Adipose tissue (tissue), 3 donors: Measurements from ENCODE around the gene ZBTB4. TPM values are rescaled to one million over a fixed set of nuclear protein-coding genes. Genes with fewer than 3 reads are reported as not detected.

Experiments used
- H3K27ac ChIP-seq: one replicate; pipeline ENCODE4 v1.5.1; 2013; ENCODE audit warnings: low read depth, low read length
- WGBS, 3 donors: extraction: QIAGEN DNeasy Blood & Tissue Kit; methylation state at CpG; one replicate each; pipeline ENCODE4 v1.1.7; 2013; 5-methylcytosine and 5-hydroxymethylcytosine counted together
- polyA plus RNA-seq, 3 donors: library from polyadenylated mRNA; stranded (reverse); fragments of 200-250 nt; gene quantifications; one replicate each; pipeline ENCODE4 v1.2.3, GENCODE V29; 2013
- donor health status: healthy with polysubstance abuse.
- donor health status: Bipolar disorder and iron deficiency.
- donor health status: healthy.

The ZBTB4 gene
- polyA plus RNA-seq, 3 donors, result 17.4 to 45.0 (median 32.9) TPM

DNA sequence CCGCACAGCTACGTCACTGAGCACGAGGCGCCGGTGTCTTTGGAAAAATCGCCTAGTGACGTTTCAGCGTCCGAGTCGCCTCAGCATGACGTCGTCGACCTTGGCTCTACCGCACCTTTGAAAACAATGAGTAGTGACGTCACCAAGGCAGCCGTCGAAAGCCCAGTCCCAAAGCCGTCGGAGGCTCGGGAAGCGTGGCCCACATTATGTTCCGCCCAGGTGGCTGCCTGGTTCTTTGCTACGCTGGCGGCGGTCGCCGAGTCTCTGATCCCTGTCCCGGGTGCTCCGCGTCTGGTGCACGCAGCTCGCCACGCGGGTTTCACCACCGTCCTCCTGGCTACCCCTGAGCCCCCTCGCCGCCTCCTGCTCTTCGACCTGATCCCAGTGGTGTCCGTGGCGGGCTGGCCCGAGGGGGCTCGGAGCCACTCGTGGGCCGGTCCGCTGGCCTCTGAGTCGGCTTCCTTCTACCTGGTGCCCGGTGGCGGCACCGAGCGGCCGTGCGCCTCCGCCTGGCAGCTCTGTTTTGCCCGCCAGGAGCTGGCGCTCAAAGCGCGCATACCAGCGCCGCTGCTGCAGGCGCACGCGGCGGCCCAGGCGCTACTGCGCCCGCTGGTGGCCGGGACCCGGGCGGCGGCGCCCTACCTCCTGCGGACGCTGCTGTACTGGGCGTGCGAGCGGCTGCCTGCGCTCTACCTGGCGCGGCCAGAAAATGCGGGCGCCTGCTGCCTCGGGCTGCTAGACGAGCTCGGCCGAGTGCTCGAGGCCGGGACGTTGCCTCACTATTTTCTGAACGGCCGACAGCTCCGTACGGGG, 42.7 kb downstream of the ZBTB4 start:
- WGBS, 3 donors, result 4 to 9% (median 9%) methylated on average over 74 to 92 of the region's 92 CpGs
- no peak overlapping the region for H3K27ac ChIP-seq

- 8 to 10% (median 9%) methylated on average over 48 to 49 of the region's 49 CpGs for WGBS, 3 donors
- no peak overlapping the region for H3K27ac ChIP-seq
Observed at GRCh38 chr17:7435676-7436555, 43.5 kb downstream of the ZBTB4 start.

DNA sequence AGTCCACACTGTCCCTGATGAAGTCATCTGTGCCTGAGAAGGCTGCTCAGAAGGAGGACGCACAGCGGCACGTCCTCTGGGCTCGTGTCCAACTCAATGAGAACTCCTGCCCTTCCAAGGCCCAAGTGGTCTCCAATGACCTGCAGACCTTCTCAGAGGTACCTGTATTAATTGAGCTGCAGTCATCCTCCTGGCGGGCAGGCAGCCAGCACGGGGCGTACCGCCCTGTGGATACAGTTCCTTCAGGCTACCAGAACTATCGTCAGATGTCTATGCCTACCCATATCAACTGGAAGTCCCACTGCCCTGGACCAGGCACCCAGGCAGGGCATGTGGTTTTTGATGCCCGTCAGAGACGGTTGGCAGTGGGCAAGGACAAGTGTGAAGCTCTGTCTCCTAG, 47.1 kb downstream of the ZBTB4 start:
- WGBS, 3 donors, result 90 to 94% (median 91%) methylated on average over 11 of the region's 11 CpGs
- no peak overlapping the region for H3K27ac ChIP-seq

GRCh38 chr17:7431231-7431630, 48.2 kb downstream of the ZBTB4 start:
- WGBS, 3 donors, result 89 to 95% (median 95%) methylated on average over 1 of the region's 1 CpG
- H3K27ac ChIP-seq, result no peak overlapping the region

GRCh38 chr17:7429722-7430121, 49.7 kb downstream of the ZBTB4 start:
- WGBS, 3 donors, result 89 to 93% (median 93%) methylated on average over 7 to 10 of the region's 10 CpGs
- no peak overlapping the region for H3K27ac ChIP-seq

DNA sequence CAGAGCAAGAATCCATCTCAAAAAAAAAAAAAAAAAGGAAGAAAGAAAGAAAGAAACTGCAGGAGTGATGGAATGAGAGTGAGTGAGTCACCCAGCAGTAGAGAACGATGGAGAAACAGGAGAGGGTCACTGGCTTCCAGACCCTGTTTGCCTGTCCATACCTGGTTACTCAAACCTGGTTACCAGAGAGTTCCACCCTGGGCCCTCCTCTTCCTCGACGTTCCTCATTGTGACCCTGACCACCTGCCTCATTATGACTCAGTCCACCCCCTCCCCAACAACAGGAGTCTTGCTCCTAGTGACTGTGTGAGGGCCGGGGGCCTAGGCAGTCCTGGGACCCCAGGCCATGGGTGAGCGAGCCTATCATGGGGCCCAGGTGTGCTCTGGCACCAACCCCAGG, 50.9 kb downstream of the ZBTB4 start, which contains the start of gene SPEM3:
TSS of gene SPEM3 (plus strand) at position 301 of the 400 bp plus-strand sequence. CDS start at position 347, 46 bp downstream.
- WGBS, 3 donors, result 64 to 72% (median 71%) methylated on average over 5 of the region's 5 CpGs
- no peak within 1 kb of the TSS for H3K27ac ChIP-seq

DNA sequence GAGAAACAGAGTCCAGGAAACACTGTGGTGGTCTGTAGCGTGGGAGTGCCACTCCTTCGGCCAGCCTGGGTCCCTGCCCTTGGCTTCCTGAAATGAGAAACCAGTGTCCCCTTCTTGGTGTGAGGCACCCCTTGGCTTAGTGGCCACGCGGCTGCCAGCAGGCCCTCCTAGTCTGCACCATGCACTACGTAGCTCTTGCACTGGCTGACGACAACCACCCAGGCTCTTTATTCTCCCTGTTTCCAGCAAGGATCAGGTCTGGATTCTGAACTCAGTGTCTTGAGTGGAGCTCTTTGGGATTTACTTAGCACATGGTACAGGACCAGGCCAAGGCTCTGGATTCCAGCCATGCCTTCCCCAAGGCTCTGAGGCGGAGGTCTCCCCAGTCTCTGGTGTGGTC, 51.9 kb downstream of the ZBTB4 start:
- WGBS, 3 donors, result 86 to 89% (median 88%) methylated on average over 7 of the region's 7 CpGs
- H3K27ac ChIP-seq, result no peak overlapping the region

GRCh38 chr17:7426896-7427489, 52.4 kb downstream of the ZBTB4 start:
- no peak overlapping the region for H3K27ac ChIP-seq
- 88 to 95% (median 92%) methylated on average over 27 to 29 of the region's 29 CpGs for WGBS, 3 donors

DNA sequence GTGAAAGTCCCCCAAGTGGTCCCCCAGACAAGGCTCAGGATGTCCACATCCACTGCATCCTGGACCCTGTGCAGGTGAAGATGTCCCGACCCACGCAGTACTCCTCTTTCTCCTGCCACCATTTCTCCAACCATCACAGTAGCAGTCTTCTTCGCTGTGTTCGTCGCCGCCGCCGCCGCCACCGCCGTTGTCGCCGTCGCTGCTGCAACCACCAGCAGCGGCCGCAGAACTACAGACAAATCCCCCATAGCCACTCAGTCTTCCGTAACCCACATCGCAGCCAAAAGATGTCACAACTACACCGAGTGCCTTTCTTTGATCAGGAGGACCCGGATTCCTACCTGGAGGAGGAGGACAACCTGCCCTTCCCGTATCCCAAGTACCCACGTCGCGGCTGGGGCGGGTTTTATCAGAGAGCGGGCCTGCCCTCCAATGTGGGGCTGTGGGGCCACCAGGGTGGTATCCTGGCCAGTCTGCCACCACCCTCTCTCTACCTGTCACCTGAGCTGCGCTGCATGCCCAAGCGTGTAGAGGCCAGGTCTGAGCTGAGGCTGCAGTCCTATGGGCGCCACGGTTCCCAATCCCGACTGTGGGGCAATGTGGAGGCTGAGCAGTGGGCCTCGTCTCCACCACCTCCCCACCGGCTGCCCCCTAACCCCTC, 53.1 kb downstream of the ZBTB4 start:
- WGBS, 3 donors, result 93 to 97% (median 96%) methylated on average over 33 of the region's 33 CpGs
- no peak overlapping the region for H3K27ac ChIP-seq

DNA sequence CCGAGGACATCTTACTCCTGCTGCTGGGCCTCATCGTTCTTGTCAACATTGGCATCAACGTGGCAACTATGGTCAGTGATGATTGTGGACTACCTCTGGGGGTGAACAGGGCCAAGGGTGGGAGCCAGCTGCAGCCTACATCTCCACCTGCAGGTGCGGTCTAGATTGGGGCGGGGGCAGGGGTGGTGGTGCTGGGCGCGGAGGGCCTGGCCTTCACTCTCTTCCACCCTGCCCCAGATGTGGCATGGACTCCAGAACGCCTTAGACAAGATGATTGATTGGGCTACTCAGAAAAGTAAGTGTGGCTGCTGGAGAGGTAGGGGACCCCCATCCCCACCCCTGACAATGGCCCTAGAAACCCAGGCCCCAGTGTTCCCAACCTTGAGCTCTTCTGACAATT, 53.7 kb downstream of the ZBTB4 start:
- 80 to 85% (median 81%) methylated on average over 8 of the region's 8 CpGs for WGBS, 3 donors

GRCh38 chr17:7425316-7425715, 54.1 kb downstream of the ZBTB4 start, which contains the start of gene SPEM2:
Gene SPEM2, plus strand, starts transcription at chr17:7425616. Its CDS starts 73 bp downstream, at chr17:7425689.
- 71 to 85% (median 78%) methylated on average over 7 of the region's 7 CpGs for WGBS, 3 donors
- no peak within 1 kb of the TSS for H3K27ac ChIP-seq

More for the DNA sequence above, 53.7 kb downstream of the ZBTB4 start:
- H3K27ac ChIP-seq, result no peak overlapping the region

DNA sequence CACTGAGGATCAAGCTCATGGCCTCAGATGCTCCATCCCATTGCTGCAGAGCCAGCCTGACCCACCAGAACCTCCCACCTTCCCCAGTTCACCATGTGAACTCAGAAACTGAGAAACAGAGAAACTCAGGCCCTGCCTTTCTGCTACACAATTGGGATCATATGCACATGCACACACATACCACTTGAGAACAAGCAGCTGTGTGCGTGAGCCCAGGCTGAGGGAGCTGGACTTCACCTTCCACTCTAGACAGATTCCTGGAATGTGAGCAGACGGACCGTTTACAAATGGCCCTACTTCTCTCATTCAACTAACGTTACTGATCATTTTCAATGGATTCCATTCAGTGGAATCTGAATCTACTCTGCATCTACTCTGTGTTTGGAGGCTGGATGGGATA, 55.8 kb downstream of the ZBTB4 start:
- H3K27ac ChIP-seq, result no peak overlapping the region
- 61 to 78% (median 65%) methylated on average over 4 of the region's 4 CpGs for WGBS, 3 donors

DNA sequence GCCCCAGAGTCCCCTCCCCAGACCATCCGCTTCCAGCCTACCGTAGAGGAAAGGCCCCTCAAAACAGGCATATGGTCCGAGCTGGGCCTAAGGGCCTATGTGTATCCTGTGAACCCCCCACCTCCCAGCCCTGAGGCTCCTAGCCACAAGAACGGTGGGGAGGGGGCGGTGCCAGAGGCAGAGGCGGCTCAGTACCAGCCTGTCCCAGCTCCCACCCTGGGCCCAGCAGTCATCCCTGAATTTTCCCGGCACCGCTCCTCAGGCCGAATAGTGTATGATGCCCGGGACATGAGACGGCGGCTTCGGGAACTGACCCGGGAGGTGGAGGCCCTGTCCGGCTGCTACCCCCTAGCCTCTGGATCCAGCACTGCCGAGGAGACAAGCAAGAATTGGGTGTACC, 58.2 kb downstream of the ZBTB4 start:
- no peak overlapping the region for H3K27ac ChIP-seq
- 92 to 95% (median 94%) methylated on average over 16 of the region's 16 CpGs for WGBS, 3 donors

DNA sequence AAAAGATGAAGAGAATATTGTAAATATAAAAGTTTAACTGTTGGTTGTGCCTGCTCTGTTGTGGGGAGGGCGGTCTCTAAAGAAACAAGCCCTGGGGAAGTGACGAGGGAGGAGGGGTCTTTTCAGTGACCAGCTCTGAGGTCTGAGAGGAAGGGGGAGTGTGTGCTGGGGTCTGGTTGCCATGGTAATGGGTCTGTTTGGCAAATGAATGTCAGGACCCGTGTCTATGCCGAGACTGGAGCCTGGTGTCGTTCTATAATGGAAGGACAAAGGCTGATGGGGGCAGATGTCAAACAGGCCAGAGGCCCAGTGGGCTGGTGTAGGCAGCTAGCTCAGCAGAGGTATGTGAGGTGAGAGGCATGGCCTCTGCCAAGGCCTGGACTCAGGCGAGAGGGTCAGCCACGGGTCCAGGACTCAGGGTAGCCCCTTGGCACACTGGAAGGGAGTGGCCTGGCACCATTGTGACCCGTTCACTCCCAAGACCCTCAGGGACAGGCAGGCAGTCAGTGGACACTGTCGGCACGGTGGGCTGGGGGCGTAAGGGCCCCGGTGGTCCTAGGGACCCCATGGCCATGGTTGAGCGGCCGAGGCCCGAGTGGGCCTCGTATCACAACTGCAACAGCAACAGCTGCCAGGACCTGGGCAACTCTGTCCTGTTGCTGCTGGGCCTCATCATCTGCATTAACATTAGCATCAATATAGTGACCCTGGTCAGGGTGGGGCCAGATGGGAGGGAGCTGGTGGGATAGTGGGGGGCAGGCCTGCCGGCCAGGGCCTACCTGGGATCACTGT, 59.4 kb downstream of the ZBTB4 start, which contains the start of gene SPEM1:
TSS of gene SPEM1 (plus strand) at position 506 of the 792 bp plus-strand sequence. CDS start at position 567, 61 bp downstream.
- no peak within 1 kb of the TSS for H3K27ac ChIP-seq
- WGBS, 3 donors, result 79 to 87% (median 79%) methylated on average over 17 of the region's 17 CpGs

GRCh38 chr17:7418472-7419152, 60.8 kb downstream of the ZBTB4 start:
- H3K27ac ChIP-seq, result no peak overlapping the region

GRCh38 chr17:7417056-7417655, 62.3 kb downstream of the ZBTB4 start:
- H3K27ac ChIP-seq, result no peak overlapping the region
- WGBS, 3 donors, result 93 to 96% (median 95%) methylated on average over 44 to 54 of the region's 54 CpGs

More at GRCh38 chr17:7418472-7419152, 60.8 kb downstream of the ZBTB4 start:
- 64 to 74% (median 74%) methylated on average over 18 of the region's 18 CpGs for WGBS, 3 donors
